Measurements from ENCODE around the gene SCFD1.
"Not testable (repeated sequence)": the region's sequence is repeated elsewhere in the genome, so short reads cannot be mapped to it uniquely, and the experiment has no call there.

SCFD1 gene

DNA sequence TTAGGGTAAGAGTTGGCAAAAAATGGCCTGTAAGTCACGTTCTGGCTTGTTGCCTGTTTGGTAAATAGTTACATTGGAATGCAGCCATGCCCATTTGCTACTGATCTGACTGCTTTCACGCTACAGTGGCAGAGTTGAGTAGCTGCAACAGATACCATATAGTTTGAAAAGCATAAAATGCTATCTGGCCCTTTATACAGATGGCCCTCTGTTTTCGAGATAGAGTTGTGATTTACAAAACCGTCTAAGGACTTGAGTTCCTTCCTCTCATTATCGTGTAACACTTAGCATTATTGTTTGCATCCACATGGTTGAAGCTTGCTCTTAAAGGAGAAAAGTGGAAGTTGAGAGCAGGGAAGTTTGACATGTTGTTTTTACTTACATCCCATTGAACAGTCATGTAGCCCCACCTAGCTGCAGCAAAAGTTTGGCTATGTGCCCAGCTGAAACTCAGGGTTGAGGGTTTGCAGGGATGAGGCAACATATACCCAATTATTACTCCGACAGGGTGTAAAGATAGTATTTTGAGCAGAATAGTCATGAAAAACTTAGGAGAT, 11.3 kb upstream of the SCFD1 start:
- peak; percentile 18 for DNase-seq

DNA sequence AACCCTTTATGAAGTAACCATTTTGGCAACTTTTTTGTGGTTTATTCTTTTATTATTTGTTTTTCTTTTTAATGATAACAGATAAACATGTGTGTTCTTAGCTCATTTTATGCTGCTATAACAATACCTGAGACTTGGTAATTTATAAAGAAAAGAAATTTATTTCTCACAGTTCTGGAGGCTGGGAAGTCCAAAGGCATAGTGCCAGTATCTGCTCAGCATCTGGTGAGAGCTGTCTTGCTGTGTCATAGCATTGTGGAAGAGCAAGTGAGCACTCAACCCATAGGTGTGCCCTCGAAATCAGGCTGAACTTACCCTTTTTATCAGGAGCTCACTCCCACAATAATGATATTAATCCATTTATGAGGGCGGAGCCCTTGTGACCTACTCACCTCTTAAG, 8.0 kb upstream of the SCFD1 start:
- no peak for DNase-seq

- DNase-seq, result no peak
Observed at GRCh38 chr14:30620178-30620577, 1.9 kb upstream of the SCFD1 start.

- no peak for DNase-seq
Observed at GRCh38 chr14:30621354-30621939, 672 bp upstream of the SCFD1 start.

DNA sequence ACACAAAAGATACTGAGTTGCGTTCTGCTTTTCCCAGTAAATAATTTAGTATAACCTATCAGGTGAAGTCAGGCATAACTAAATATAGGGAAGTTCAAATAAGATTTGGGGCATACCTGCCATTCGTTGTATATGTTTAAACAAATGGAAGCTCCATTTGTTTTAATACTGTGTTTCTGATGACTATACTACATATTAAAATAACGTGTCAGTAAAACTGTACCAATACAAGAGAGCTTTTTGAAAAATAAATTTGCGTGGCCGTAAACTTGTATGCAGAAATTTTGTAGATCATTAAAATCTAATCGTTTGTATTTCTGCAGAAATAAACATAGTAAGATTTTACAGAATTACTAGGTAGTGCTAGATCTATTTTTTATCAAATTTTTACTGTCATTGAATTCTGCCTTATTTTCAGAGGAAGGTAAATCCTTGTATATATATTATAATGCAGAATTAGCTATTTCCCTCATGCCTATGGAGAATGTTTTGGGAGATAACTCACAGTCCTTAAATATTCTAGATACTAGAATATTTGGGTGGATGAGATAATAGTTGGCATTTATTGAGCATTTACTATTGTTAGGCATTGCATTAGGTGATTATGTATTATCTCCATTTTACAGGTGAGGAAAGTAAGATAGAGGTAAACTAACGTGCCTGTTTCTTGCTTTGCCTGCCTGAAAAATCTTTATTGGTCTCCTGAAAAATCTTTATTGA, 1.5 kb downstream of the SCFD1 start:
- DNase-seq, result no peak

- no peak for DNase-seq
Observed at GRCh38 chr14:30624132-30624423, 2.0 kb downstream of the SCFD1 start.

GRCh38 chr14:30625533-30625932, 3.4 kb downstream of the SCFD1 start:
- no peak for DNase-seq

DNA sequence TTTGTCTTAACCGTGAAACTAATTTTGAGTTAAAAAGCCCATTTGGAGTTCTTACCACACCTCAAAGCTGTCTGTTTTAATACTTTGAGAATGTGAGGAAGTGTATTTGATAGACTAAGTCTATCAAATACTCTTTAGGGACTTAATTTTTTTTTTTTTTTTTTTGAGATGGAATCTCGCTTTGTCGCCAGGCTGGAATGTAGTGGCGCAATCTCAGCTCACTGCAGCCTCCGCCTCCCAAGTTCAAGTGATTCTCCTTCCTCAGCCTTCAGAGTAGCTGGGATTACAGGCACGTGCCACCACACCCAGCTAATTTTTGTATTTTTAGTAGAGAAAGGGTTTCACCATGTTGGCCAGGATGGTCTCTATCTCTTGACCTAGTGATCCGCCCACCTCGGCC, 7.3 kb downstream of the SCFD1 start:
- DNase-seq, result not testable (repeated sequence)

GRCh38 chr14:30630248-30630647, 8.1 kb downstream of the SCFD1 start:
- no peak for DNase-seq

- DNase-seq, result no peak
Observed at GRCh38 chr14:30632730-30633129, 10.6 kb downstream of the SCFD1 start.

- DNase-seq, result no peak
Observed at GRCh38 chr14:30638926-30639325, 16.8 kb downstream of the SCFD1 start.

DNA sequence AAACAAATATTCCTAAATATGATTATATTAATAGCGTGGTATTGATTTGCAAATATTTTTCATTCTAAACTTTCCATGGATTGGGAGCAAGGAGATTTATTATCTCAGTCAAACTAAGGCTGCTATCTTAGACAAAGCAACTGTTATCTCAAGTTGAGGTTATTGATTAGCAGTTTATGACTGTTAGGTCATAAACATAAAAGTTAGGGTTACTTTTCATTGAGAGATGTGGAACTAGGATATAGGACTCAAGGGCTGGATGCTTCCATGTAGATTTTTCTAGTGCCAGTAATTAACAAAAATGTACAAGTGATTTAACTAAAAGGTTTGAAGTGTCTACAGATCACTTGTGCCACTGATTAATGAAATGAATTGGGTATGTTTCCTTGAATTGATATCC, 19.1 kb downstream of the SCFD1 start:
- no peak for DNase-seq

GRCh38 chr14:30644462-30644861, 22.3 kb downstream of the SCFD1 start:
- not testable (repeated sequence) for DNase-seq

DNA sequence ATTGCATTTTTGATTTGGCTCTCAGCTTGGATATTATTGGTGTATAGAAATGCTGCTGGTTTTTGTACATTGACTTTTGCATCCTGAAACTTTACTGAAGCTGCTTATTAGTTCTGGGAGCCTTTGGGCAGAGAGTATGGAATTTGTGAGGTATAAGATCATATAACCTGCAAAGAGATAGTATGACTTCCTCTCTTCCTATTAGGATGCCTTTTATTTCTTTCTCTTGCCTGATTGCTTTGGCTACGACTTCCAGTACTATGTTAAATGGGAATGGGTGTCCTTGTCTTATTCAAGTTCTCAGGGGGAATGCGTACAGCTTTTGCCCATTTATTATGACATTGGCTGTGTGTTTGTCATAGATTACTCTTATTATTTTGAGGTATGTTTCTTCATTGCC, 23.5 kb downstream of the SCFD1 start:
- no peak for DNase-seq

DNA sequence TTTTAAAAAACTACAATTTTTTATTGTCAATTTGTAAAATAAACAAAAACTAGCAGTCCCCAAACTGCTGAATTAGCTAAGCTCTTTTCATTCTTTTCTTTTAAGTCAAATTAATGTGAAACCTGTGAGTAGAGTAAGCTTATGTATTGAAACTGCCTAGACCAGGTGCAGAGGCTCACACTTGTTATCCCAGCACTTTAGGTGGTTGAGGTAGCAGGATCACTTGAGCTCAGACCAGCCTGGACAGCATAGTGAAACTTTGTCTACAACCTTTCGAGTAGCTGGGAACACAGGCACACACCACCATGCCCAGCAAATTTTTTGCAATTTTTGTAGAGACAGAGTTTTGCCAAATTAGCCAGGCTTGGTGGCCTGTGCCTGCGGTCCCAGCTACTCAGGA, 26.4 kb downstream of the SCFD1 start:
- no peak for DNase-seq

DNA sequence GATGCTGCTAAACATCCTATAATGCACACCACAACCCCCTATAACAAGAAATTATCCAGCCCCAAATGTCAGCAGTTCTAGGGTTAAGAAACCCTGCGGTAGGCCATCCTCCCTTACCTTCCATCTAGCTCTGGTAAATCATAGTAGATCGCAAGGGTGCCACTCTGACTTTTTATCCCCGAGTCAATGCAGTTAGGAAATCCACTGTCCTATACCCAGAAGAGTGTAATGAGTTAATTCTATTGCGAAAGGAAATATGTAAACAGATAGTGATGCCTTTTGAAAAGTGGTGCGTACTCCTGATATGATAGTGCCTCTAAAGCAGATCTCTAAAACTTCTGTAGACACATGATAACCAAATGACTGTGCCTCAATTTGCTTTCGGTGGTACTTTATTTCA, 29.8 kb downstream of the SCFD1 start:
- no peak for DNase-seq

DNA sequence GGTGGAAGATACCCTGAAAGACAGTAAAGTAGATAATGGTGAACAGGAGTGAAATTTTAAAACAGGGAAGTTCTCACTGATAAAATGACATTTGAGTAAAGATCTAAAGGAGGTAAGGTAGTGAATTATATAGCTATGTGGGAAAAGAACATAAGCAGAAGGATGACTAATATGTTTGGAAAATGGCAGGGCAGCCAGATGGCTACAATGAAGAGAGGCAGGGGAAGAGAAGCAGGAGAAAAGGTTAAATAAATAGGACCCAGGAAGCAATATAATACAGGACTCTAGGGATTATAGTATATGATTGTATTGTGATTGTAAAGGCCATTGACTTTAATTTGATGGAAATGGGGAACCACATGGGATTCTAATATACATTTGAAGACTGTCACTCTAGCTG, 33.0 kb downstream of the SCFD1 start:
- DNase-seq, result no peak

DNA sequence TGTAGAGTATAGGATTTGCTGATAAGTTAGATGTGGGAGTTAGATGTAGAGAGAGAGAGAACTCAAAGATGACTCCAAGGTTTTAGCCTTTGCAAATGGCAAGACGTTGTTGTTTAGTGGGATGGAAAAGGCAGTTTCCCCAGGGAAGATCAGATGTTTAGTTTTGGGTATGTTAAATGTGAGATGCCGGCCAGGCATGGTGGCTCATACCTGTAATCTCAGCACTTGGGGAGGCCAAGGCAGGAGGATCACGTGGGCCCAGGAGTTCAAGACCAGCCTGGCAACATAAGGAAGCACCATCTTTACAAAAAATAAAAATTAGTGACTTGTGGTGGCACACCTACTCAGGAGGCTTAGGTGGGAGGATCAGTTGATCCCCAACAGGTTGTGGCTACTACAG, 33.5 kb downstream of the SCFD1 start:
- DNase-seq, result no peak

- DNase-seq, result no peak
Observed at GRCh38 chr14:30656190-30656632, 34.1 kb downstream of the SCFD1 start.

DNA sequence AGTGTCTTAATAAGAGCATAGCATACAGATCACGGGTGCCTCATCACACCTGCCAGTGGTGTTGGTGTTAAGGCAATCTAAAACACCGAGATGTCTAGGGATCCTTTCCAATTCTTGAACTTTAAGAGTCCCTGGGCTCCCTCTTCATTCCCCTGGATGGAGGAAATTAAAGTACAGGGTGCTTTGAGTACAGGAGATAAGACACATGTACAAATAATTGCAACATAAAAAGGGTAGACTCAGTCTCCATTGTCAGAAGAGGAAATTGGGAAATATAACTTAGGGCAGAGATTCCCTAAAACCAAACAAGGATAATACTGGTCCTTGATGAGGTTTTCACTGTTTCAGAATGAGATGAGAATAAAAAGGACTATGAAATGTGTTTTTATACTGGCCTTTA, 34.9 kb downstream of the SCFD1 start:
- no peak for DNase-seq

DNA sequence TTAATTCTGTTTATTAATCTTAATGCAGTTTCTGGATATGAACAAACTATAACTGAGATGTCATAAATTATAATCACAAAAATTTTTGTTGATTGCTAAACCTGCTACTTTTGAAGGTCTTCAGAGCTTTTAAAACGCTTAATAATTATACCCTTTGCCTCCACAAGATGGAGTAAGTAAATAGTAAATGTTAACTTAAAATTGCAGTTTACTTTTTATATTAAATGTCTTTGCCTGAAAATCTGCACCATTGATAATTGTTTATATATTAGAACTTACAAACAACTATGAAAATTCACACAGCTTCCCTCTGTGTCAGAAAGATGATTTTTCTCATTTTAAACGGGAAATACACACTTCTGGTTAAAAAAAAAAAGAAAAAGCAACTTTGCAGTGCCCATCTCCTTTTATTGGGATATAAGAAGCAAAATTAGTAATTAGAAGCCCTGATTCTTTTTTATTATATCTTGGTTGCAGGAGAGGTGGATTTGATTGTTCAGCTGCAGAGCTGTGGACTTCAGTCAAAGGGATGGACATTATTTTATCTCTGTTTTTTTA, 35.6 kb downstream of the SCFD1 start:
- no peak for DNase-seq

DNA sequence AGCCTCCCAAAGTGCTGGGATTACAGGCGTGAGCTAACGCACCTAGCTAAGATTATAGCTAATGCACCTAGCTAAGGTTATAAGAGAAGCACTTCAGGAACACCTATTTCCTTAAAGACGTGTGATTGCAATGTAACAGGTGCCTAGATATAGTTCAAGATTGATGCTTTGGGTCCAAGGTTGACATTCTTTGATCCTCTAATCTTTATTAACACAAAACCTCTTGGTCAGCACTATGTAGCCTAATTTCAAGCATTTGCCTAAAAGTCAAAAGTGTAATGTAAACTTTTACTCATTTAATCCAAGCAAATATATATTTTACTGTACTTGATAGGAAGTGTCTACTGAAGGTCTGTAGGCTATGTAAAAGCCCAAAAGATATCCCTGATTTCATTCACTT, 36.5 kb downstream of the SCFD1 start:
- DNase-seq, result no peak

- no peak for DNase-seq
Observed at GRCh38 chr14:30669594-30669993, 47.5 kb downstream of the SCFD1 start.

- no peak for DNase-seq
Observed at GRCh38 chr14:30673071-30673470, 51.0 kb downstream of the SCFD1 start.

All from activated CD8-positive, alpha-beta memory T cell treated with anti-CD3 and anti-CD28 coated beads, Interleukin-2, amount 50 U/mL, for 4 hours (primary cell).